IMR-90 (cell line): ENCODE data around the gene ANKRD7. TPM values are rescaled to one million over a fixed set of nuclear protein-coding genes. Genes with fewer than 3 reads are reported as not detected.

ENCODE experiments used
- ATAC-seq: fragments of 200-7000 bp; cut with Tn5 transposase; 2 replicates; pipeline ENCODE4 v1.9.1; 2020; ENCODE audit warnings: low read depth, mild to moderate bottlenecking, moderate library complexity
- BruUV-seq: library from RNA; stranded (reverse); fragments of 400-500 nt; replicated peaks from 2 replicates; lab custom pipeline; 2021; lab: Mats Ljungman, UMichigan
- CTCF ChIA-PET: fragments of 300-600 bp; formaldehyde crosslinking; extraction: SDS; loops from one replicate; lab custom pipeline; 2021; ENCODE audit warnings: antibody characterized with exemption; lab: Yijun Ruan, JAX
- POLR2A ChIA-PET: fragments of 300-600 bp; sonication (Branson Sonifier 250); formaldehyde crosslinking; loops from one replicate; lab custom pipeline; 2022; ENCODE audit warnings: antibody characterized with exemption; ENCODE audit not compliant: unreplicated experiment; lab: Charles Lee
- DNase-seq: peaks from one replicate; pipeline ENCODE4 v3.0.0; 2013
- H2AFZ ChIP-seq: replicated peaks from 2 replicates; pipeline ENCODE3; 2013; ENCODE audit warnings: low read length, mild to moderate bottlenecking; ENCODE audit not compliant: poor library complexity
- H2AK5ac ChIP-seq: 2 replicates; pipeline ENCODE4 v1.6.1; 2013; ENCODE audit warnings: low read depth, low read length, inconsistent platforms
- H2AK9ac ChIP-seq: replicated peaks from 2 replicates; pipeline ENCODE3; 2013; ENCODE audit warnings: mild to moderate bottlenecking, low read depth, low read length, moderate library complexity; ENCODE audit not compliant: poor library complexity
- H2BK120ac ChIP-seq: 2 replicates; pipeline ENCODE4 v1.6.1; 2013; ENCODE audit warnings: low read depth, low read length, inconsistent platforms
- H2BK15ac ChIP-seq: 3 replicates; pipeline ENCODE4 v1.6.1; 2013; ENCODE audit warnings: low read depth, low read length, inconsistent platforms
- H2BK20ac ChIP-seq: 2 replicates; pipeline ENCODE4 v1.6.1; 2013; ENCODE audit warnings: low read depth, mild to moderate bottlenecking, inconsistent platforms, low read length, moderate library complexity
- H2BK5ac ChIP-seq: 2 replicates; pipeline ENCODE4 v1.6.1; 2013; ENCODE audit warnings: mild to moderate bottlenecking, low read depth, low read length, inconsistent platforms; ENCODE audit not compliant: poor library complexity, severe bottlenecking
- H3K14ac ChIP-seq: replicated peaks from 2 replicates; pipeline ENCODE4 v1.6.1; 2013; ENCODE audit warnings: low read depth, low read length, inconsistent platforms
- H3K18ac ChIP-seq: 2 replicates; pipeline ENCODE4 v1.6.1; 2013; ENCODE audit warnings: low read depth, low read length, control low read depth
- H3K23ac ChIP-seq: 2 replicates; pipeline ENCODE4 v1.6.1; 2013; ENCODE audit warnings: low read depth, low read length, inconsistent platforms
- H3K27ac ChIP-seq: 2 replicates; pipeline ENCODE4 v1.5.1; 2013; ENCODE audit warnings: mild to moderate bottlenecking, control low read depth, low read length; ENCODE audit not compliant: insufficient read depth
- H3K27me3 ChIP-seq: 2 replicates; pipeline ENCODE4 v1.6.1; 2013; ENCODE audit warnings: low read length; ENCODE audit not compliant: control insufficient read depth, insufficient read depth
- H3K36me3 ChIP-seq: 2 replicates; pipeline ENCODE4 v1.6.1; 2013; ENCODE audit warnings: low read length, mixed read lengths; ENCODE audit not compliant: control insufficient read depth, insufficient read depth
- H3K4ac ChIP-seq: 2 replicates; pipeline ENCODE4 v1.6.1; 2013; ENCODE audit warnings: low read depth, low read length, inconsistent platforms
- H3K4me1 ChIP-seq: 2 replicates; pipeline ENCODE4 v1.6.1; 2013; ENCODE audit warnings: low read length, mixed read lengths; ENCODE audit not compliant: control insufficient read depth, insufficient read depth
- H3K4me2 ChIP-seq: 2 replicates; pipeline ENCODE4 v1.6.1; 2013; ENCODE audit warnings: low read depth, mild to moderate bottlenecking, control low read depth, low read length, moderate library complexity
- H3K4me3 ChIP-seq: 2 replicates; pipeline ENCODE4 v1.5.1; 2013; ENCODE audit warnings: low read depth, mild to moderate bottlenecking, control low read depth, low read length, moderate library complexity; ENCODE audit not compliant: insufficient read depth
- H3K56ac ChIP-seq: 2 replicates; pipeline ENCODE4 v1.6.1; 2013; ENCODE audit warnings: low read length, inconsistent platforms; ENCODE audit not compliant: insufficient read depth; ENCODE audit errors: extremely low read depth
- H3K79me1 ChIP-seq, 2 experiments: 2 replicates each; pipeline ENCODE4 v1.6.1; 2013; ENCODE audit warnings: low read length in 2 of 2, inconsistent platforms in 1 of 2, low read depth in 1 of 2
- H3K9ac ChIP-seq: 2 replicates; pipeline ENCODE4 v1.6.1; 2013; ENCODE audit warnings: low read depth, low read length, control low read depth
- H3K9me1 ChIP-seq: 2 replicates; pipeline ENCODE4 v1.6.1; 2013; ENCODE audit warnings: low read length, inconsistent platforms; ENCODE audit not compliant: insufficient read depth
- H3K9me3 ChIP-seq: 2 replicates; pipeline ENCODE4 v1.6.1; 2013; ENCODE audit warnings: low read length; ENCODE audit not compliant: control insufficient read depth, insufficient read depth
- H4K20me1 ChIP-seq: 2 replicates; pipeline ENCODE4 v1.6.1; 2013; ENCODE audit warnings: low read length, inconsistent platforms; ENCODE audit not compliant: insufficient read depth
- H4K5ac ChIP-seq: 2 replicates; pipeline ENCODE4 v1.6.1; 2013; ENCODE audit warnings: mild to moderate bottlenecking, low read depth, low read length, control low read depth
- H4K8ac ChIP-seq, 2 experiments: 2 replicates each; pipeline ENCODE4 v1.6.1; 2013; ENCODE audit warnings: low read depth in 2 of 2, low read length in 2 of 2, control low read depth in 1 of 2, inconsistent platforms in 1 of 2
- H4K91ac ChIP-seq: 2 replicates; pipeline ENCODE4 v1.6.1; 2013; ENCODE audit warnings: low read depth, low read length, inconsistent platforms; ENCODE audit not compliant: insufficient read depth
- CEBPB ChIP-seq: IDR thresholded peaks from 2 replicates; pipeline ENCODE4 v1.6.1; 2012; ENCODE audit warnings: low read depth, low read length, improper control_type of control experiment
- CHD1 ChIP-seq: IDR thresholded peaks from 2 replicates; pipeline ENCODE4 v1.6.1; 2012; ENCODE audit warnings: low read depth, low read length, improper control_type of control experiment
- FOS ChIP-seq: fragments of 150-350 bp; IDR thresholded peaks from 2 replicates; pipeline ENCODE4 v1.6.1; 2016; ENCODE audit warnings: low read depth, low read length
- MAFK ChIP-seq: IDR thresholded peaks from 2 replicates; pipeline ENCODE4 v1.6.1; 2012; ENCODE audit warnings: low read depth, low read length, improper control_type of control experiment
- MAZ ChIP-seq: IDR thresholded peaks from 2 replicates; pipeline ENCODE4 v1.6.1; 2012; ENCODE audit warnings: low read depth, mild to moderate bottlenecking, low read length, improper control_type of control experiment, moderate library complexity, borderline replicate concordance
- MXI1 ChIP-seq: IDR thresholded peaks from 2 replicates; pipeline ENCODE4 v1.6.1; 2012; ENCODE audit warnings: low read depth, mild to moderate bottlenecking, low read length, moderate library complexity, borderline replicate concordance
- NFE2L2 ChIP-seq: fragments of 150-350 bp; IDR thresholded peaks from 2 replicates; pipeline ENCODE4 v1.6.1; 2016; ENCODE audit warnings: low read depth, mild to moderate bottlenecking, low read length
- SMC3 ChIP-seq: fragments of 150-350 bp; IDR thresholded peaks from 2 replicates; pipeline ENCODE4 v1.6.1; 2016; ENCODE audit warnings: low read depth, mild to moderate bottlenecking, antibody characterized with exemption, low read length, moderate library complexity
- WGBS, 2 experiments: methylation state at CpG; one replicate each; pipeline versions ENCODE4 v1.1.5 to v1.1.7; 2013; ENCODE audit warnings: missing lambda C conversion rate in 2 of 2; ENCODE audit not compliant: insufficient read length in 1 of 2; ENCODE audit errors: extremely low coverage in 2 of 2; 5-methylcytosine and 5-hydroxymethylcytosine counted together
- dilution Hi-C: fragments of 300-500 bp; cut with HindIII; formaldehyde crosslinking; loops from one replicate; pipeline ENCODE4 v1.14.3; 2018; ENCODE audit warnings: low sequenced_read_pairs; ENCODE audit not compliant: unreplicated experiment
- in situ Hi-C: fragments of 300-500 bp; cut with MboI; formaldehyde crosslinking; loops from 3 replicates; pipeline ENCODE4 v1.14.3; 2019; ENCODE audit warnings: low sequenced_read_pairs, inconsistent platforms, mixed read lengths
- intact Hi-C: fragments of 100-400 bp; cut with micrococcal nuclease; formaldehyde crosslinking; loops from 2 replicates; pipeline ENCODE4 v1.10.0; 2022
- polyA plus RNA-seq, 3 experiments: library from polyadenylated mRNA; depleted of rRNA; stranded (reverse); fragments of >200 nt; gene quantifications; 2 replicates each; pipeline ENCODE4 v1.2.3, GENCODE V29; 2012; ENCODE audit warnings: low replicate concordance in 1 of 3
- total RNA-seq: library from RNA; depleted of rRNA; stranded (reverse); fragments of >200 nt; gene quantifications from 2 replicates; pipeline ENCODE4 v1.2.3, GENCODE V29; 2012

ANKRD7 gene
- total and polyA plus RNA-seq, 2 of the 4 experiments (the other 2 are of a cell fraction), result 0.17 to 0.18 TPM

DNA sequence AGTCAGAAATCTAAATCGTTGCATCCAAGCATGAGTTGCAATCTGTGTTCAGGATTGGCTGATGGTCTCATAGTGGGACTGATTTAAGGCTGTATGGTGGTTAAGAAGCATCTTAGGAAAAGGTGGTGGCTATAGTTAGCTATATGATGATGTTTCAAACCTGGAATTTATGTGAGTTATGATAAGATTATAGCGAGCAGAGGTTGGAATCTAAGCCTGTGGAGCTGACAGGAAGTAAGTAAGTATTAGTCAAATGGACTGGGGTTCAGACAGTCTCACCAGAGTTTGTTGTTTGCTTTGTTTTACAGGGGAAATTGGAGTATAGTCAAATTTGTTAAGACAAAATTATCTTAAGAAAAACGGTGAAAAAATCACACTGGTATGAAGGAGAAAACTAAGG, 56.7 kb downstream of the ANKRD7 start:
- Histone ChIP-seq H4K20me1 (no peaks in the 10 kb centered on the region), H3K27me3 (no peaks in the 10 kb centered on the region), H4K5ac (no peak overlapping the region), H4K91ac (no peak overlapping the region), H3K79me1 (no peaks in the 10 kb centered on the region), H2BK120ac (no peak overlapping the region), H3K9ac (no peak overlapping the region), H3K18ac (no peak overlapping the region), H3K4me2 (no peak overlapping the region), H3K9me3 (peaks cover 3% of the 10 kb centered on the region; the same call in 1 of the 2 replicates), H2AK9ac (no peak overlapping the region), H2BK15ac (no peak overlapping the region), H4K8ac (no peak overlapping the region), H3K27ac (no peak overlapping the region), H2BK20ac (no peak overlapping the region), H3K56ac (no peak overlapping the region), H2BK5ac (no peak overlapping the region), H3K4me3 (no peak overlapping the region), H3K23ac (no peak overlapping the region), H3K36me3 (no peaks in the 10 kb centered on the region), H3K14ac (no peak overlapping the region), H2AFZ (no peak overlapping the region), H3K4me1 (no peaks in the 10 kb centered on the region), H2AK5ac (no peak overlapping the region), H3K4ac (no peak overlapping the region), H3K9me1 (no peaks in the 10 kb centered on the region)
- intact Hi-C loops, result no loop called here
- ATAC-seq (no peak), DNase-seq (no peak)
- POLR2A ChIA-PET, result no interaction called here
- CTCF ChIA-PET, result no interaction called here
- in situ Hi-C loops, result no loop called here
- dilution Hi-C loops, result no loop called here
- WGBS, 2 experiments, result no CpG with 5 or more reads among the region's 3 CpGs
- BruUV-seq, result no TSS peak
- no peak for TF ChIP-seq FOS
- no peak for TF ChIP-seq NFE2L2
- TF ChIP-seq MAFK, result no peak
- no peak for TF ChIP-seq MXI1
- TF ChIP-seq SMC3, result no peak
- TF ChIP-seq CEBPB, result no peak
- no peak for TF ChIP-seq CHD1
- no peak for TF ChIP-seq MAZ
